Memory B cell (primary cell): ENCODE data around the gene NYAP2.

Experiments used
- ATAC-seq: fragments of 150-1000 bp; cut with Tn5 transposase; 2 replicates; pipeline ENCODE4 v1.10.0; 2021; ENCODE audit warnings: low read depth, mild to moderate bottlenecking, moderate library complexity
- DNase-seq, 2 donors: peaks; one replicate each; pipeline ENCODE4 v3.0.0; 2022; ENCODE audit warnings: low spot score in 2 of 2
- H3K27ac Mint-ChIP-seq: one replicate; pipeline ENCODE4 v1.8.0; 2022; ENCODE audit warnings: mild to moderate bottlenecking, moderate library complexity, mixed read lengths
- H3K27me3 Mint-ChIP-seq: one replicate; pipeline ENCODE4 v1.8.0; 2022; ENCODE audit warnings: mixed read lengths
- H3K36me3 Mint-ChIP-seq: one replicate; pipeline ENCODE4 v1.8.0; 2022; ENCODE audit warnings: mild to moderate bottlenecking, mixed read lengths
- H3K4me1 Mint-ChIP-seq: one replicate; pipeline ENCODE4 v1.8.0; 2022; ENCODE audit warnings: mixed read lengths
- H3K4me3 Mint-ChIP-seq: one replicate; pipeline ENCODE4 v1.8.0; 2022; ENCODE audit warnings: mild to moderate bottlenecking, moderate library complexity, mixed read lengths
- H3K9me3 Mint-ChIP-seq: one replicate; pipeline ENCODE4 v1.8.0; 2022; ENCODE audit warnings: mixed read lengths

Gene NYAP2

DNA sequence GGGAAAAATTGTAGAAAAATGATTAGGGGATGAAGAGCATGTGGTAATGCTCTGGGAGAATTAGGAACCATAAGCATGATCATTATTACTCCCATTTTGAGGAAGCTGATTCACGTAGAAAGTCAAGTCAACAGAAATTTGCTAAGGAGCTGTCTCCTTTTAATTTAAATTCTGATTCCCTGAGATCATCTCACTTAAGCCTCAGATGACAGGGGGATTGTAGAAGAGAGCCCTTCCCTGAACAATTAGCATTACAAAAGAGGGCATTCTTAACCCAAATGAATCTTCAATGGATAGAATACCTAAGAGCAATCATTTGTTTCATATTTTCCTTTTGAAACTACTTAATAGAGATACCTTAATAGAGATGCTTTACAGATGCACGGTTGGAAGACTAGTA lies 267.9 kb downstream of the NYAP2 start:
- Mint-ChIP-seq H3K4me3 (no peak overlapping the region), H3K4me1 (peaks cover 3% of the 10 kb centered on the region), H3K27ac (no peak overlapping the region), H3K36me3 (no peaks in the 10 kb centered on the region), H3K27me3 (peaks cover 10% of the 10 kb centered on the region), H3K9me3 (no peaks in the 10 kb centered on the region)
- ATAC-seq: no peak
- DNase-seq: no peak

DNA sequence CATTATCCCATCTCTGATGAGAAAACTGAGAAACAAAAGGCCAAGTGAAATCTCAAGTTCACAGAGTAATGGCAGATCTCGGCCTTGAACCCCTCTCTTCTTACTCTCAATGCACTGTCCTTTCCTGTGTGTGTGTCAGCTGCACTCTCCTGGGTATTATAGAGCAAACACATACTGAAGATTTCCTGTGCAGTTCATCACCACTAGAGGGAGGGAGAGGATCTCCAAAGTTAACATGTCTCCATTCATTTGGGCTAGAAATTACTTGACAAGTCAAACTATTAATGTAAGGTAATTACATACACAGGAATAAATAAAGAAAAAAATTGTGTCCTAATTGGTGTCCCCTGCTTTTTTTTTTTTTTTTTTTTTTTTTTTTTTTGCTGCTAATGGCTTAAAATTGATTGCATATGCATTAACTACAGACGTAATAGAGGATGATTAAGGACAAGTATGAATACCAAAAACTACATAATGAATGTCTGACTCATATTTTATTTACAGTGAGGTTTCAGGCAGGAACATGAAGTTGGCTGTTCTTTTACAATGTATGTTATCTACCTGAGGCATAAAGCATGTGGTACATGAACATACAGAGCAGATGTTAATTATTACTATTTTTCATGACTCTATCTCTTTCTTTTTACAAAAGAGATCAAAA lies 269.2 kb downstream of the NYAP2 start:
- Mint-ChIP-seq H3K4me3 (no peak overlapping the region), H3K27ac (no peak overlapping the region), H3K36me3 (no peaks in the 10 kb centered on the region), H3K4me1 (peaks cover 3% of the 10 kb centered on the region), H3K27me3 (peaks cover 8% of the 10 kb centered on the region), H3K9me3 (no peaks in the 10 kb centered on the region)
- DNase-seq: peak; percentile 15 to 37
- peak; percentile 76 for ATAC-seq

DNA sequence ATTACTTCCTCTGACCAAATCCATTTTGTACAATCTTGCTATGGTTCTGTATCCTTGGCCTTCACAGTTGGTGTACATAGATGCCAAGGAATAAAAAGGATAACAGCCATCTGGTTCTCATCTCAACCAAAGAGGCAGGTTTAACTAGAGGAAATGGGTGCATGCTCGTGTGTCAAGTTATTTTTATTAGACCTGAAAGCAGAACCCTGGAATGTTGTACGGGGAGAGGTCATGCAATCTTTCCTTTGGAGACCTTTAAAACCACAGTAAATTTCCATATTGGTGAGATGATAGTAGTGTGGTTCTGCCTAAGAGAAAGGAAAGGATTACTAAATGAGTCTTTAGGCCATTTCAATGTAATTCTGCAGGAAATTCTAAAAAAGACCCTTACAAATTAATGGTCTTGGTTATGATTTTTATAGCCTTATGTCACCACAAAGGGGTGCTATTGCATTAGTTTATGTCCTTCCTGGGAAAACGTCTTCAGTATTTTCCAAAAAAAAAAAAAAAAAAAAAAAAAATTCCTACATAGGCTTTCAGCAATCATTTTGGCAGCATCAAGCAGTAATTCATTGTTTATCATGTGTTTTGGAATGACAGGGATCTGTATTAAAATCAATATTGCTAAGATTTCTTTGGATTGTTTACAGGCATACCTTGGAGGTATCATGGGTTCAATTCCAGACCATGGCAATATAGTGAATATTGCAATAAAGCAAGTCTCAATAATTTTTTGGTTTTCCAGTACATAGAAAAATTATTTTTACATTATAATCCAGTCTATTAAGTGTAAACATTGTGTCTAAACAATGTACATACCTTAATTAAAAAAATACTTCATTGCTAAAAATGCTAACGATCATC lies 270.8 kb downstream of the NYAP2 start:
- no peak for DNase-seq
- no peak for ATAC-seq
- H3K4me3 Mint-ChIP-seq: no peak overlapping the region
- H3K9me3 Mint-ChIP-seq: no peaks in the 10 kb centered on the region
- H3K4me1 Mint-ChIP-seq: peaks cover 3% of the 10 kb centered on the region
- peaks cover 3% of the 10 kb centered on the region for H3K27me3 Mint-ChIP-seq
- H3K27ac Mint-ChIP-seq: no peak overlapping the region
- H3K36me3 Mint-ChIP-seq: no peaks in the 10 kb centered on the region

DNA sequence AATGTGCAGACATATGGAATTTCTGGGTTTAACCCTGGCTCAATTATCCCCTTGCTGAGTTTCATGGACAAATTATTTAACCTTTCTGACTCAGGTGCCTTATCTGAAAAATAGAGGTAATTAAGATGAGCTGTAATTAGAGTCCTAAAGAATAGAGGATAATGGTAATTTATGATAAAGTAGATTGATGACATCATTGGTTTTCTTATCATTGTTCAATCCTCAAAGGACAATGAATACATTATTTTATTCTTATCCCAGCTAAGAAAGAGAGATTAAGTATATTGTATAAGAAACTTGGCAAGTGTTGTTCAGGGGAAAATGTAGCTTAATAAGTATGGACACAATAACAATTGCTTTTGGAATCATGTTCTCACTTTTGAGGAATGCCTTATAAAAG lies 279.3 kb downstream of the NYAP2 start:
- H3K4me1 Mint-ChIP-seq: peaks cover 3% of the 10 kb centered on the region
- DNase-seq: no peak
- no peaks in the 10 kb centered on the region for H3K36me3 Mint-ChIP-seq
- peaks cover 8% of the 10 kb centered on the region for H3K27me3 Mint-ChIP-seq
- ATAC-seq: no peak
- no peaks in the 10 kb centered on the region for H3K9me3 Mint-ChIP-seq
- H3K4me3 Mint-ChIP-seq: no peak overlapping the region
- H3K27ac Mint-ChIP-seq: no peak overlapping the region

DNA sequence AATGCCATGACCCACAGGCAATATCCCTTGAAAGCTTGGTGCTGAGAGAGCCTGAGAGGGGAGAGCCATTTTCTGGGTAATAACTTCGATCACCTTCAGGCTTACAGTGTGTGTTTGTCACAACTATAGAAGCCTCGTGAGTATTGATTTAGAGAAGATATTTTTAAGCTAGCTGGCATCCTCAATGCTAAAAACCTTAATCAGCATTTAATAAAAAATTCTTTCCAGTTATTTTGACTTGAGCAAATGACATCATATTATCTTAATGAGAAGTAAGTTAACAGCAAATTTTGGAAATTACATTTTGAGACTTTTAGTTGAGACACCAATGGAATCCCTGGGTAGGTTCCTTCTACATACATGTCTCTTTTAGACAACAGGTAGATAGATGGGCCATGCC lies 283.7 kb downstream of the NYAP2 start:
- Mint-ChIP-seq H3K27ac (no peak overlapping the region), H3K27me3 (peaks cover 4% of the 10 kb centered on the region), H3K9me3 (no peaks in the 10 kb centered on the region), H3K4me3 (no peak overlapping the region), H3K36me3 (no peaks in the 10 kb centered on the region), H3K4me1 (peaks cover 7% of the 10 kb centered on the region)
- ATAC-seq (no peak), DNase-seq (no peak)

DNA sequence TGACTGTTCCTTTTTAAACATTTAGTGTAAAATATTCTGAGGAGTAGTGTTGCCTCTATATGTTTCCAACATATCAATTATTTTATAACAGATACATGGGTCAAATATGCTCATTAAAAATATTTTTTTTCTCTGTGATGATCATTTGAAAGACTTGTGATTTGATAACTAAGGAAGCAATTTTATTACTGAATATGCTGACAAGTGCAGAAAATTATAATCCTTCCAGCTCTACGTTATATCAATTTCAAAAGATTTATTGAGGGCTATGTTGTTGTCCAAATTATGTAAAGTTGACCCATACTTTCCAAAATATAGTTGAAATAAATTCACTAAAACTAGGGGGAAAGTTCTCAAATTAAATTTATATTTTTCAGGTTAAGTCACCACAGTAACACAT lies 290.6 kb downstream of the NYAP2 start:
- peaks cover 4% of the 10 kb centered on the region for H3K27me3 Mint-ChIP-seq
- ATAC-seq: no peak
- no peaks in the 10 kb centered on the region for H3K4me1 Mint-ChIP-seq
- no peak overlapping the region for H3K27ac Mint-ChIP-seq
- no peaks in the 10 kb centered on the region for H3K36me3 Mint-ChIP-seq
- no peak overlapping the region for H3K4me3 Mint-ChIP-seq
- no peak for DNase-seq
- no peaks in the 10 kb centered on the region for H3K9me3 Mint-ChIP-seq

DNA sequence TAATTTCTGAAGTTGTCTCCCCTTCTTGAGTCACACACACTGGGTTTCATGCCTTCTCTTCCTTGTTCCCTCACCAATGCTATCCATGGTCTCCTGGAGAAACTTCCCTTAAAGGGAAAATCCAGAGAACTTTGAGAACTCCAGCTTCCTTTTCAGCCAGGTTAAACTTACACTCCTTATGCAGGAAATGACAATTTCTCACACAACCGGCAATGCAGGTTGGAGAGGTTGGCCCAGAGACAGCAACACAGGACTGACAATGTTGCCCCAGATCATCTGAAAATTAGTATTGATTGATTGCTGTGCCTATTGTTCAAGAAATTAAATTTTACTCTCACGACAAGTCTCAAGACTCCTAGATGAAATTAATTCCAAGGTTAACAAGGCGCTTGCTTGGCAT lies 292.2 kb downstream of the NYAP2 start:
- no peaks in the 10 kb centered on the region for H3K9me3 Mint-ChIP-seq
- H3K27ac Mint-ChIP-seq: no peak overlapping the region
- H3K4me3 Mint-ChIP-seq: no peak overlapping the region
- DNase-seq: no peak
- H3K36me3 Mint-ChIP-seq: no peaks in the 10 kb centered on the region
- no peaks in the 10 kb centered on the region for H3K4me1 Mint-ChIP-seq
- ATAC-seq: no peak
- H3K27me3 Mint-ChIP-seq: peaks cover 4% of the 10 kb centered on the region

DNA sequence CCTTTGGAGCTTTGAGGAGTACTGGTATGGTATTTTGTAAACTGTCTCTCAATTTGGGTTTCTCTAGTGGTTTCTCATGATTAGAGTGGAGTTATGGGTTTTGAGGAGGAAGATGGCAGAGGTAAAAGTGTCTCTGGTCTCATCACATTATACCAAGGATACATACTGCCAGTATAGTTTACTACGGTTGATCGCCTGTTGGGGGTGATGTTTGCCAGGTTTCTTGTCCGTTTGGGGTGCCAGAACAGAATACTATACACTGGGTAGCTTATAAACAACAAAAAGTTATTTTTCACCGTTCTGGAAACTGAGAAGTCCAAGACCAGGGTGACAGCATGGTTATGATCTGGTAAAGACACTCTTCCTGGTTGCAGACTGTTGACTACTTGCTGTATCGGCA lies 293.7 kb downstream of the NYAP2 start:
- Mint-ChIP-seq H3K4me3 (no peak overlapping the region), H3K27me3 (peaks cover 4% of the 10 kb centered on the region), H3K9me3 (no peaks in the 10 kb centered on the region), H3K4me1 (no peaks in the 10 kb centered on the region), H3K36me3 (no peaks in the 10 kb centered on the region), H3K27ac (no peak overlapping the region)
- no peak for DNase-seq
- ATAC-seq: no peak

DNA sequence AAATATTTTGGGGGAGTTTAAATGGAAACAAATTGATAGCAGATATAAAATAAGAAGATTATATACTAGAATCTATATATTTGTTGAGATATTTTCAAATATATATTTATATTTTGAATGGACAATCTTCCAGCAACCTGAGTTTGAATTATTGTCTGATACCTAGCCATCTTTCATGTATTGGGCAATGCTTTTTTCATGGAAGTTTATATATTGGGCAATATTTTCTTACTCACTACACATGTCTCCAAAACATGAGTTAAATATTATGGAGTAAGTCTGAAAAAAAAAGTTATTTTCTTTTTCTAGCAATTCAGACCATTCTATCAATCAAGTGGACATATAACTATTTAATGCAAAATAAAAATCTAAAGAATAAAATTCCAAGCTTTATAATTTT lies 295.2 kb downstream of the NYAP2 start:
- ATAC-seq (no peak), DNase-seq (no peak)
- Mint-ChIP-seq H3K36me3 (no peaks in the 10 kb centered on the region), H3K27ac (no peak overlapping the region), H3K9me3 (no peaks in the 10 kb centered on the region), H3K4me3 (no peak overlapping the region), H3K4me1 (peaks cover 5% of the 10 kb centered on the region), H3K27me3 (peaks cover 3% of the 10 kb centered on the region)

DNA sequence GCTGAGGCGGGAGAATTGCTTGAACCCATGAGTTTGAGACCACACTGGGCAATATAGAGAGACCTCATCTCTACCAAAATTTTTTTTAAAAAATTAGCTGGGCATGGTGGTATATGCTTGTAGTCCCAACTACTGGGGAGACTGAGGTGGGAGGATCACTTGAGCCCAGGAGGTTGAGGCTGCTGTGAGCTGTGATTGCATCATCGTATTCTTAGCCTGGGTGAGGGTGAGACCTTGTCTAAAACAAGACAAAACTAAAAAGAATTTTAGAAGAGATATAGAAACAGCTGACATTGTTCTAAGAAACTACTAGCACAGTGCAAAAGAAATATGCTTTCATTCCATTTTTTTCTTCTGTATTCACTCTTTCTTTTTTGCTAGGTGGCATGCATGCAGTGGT lies 298.4 kb downstream of the NYAP2 start:
- Mint-ChIP-seq H3K9me3 (no peaks in the 10 kb centered on the region), H3K36me3 (no peaks in the 10 kb centered on the region), H3K4me3 (no peak overlapping the region), H3K27ac (no peak overlapping the region), H3K27me3 (peaks cover 5% of the 10 kb centered on the region), H3K4me1 (peaks cover 5% of the 10 kb centered on the region)
- no peak for ATAC-seq
- no peak for DNase-seq
